Measurements from ENCODE around the gene CDH12. TPM values are rescaled to one million over a fixed set of nuclear protein-coding genes. Genes with fewer than 3 reads are reported as not detected.
"Not testable (repeated sequence)": the region's sequence is repeated elsewhere in the genome, so short reads cannot be mapped to it uniquely, and the experiment has no call there.

CDH12 gene
- total RNA-seq, 1 donor from 2014 or later: 0.38 TPM

- no peak overlapping the region for H3K27ac ChIP-seq
- TF ChIP-seq, protein P1, sequence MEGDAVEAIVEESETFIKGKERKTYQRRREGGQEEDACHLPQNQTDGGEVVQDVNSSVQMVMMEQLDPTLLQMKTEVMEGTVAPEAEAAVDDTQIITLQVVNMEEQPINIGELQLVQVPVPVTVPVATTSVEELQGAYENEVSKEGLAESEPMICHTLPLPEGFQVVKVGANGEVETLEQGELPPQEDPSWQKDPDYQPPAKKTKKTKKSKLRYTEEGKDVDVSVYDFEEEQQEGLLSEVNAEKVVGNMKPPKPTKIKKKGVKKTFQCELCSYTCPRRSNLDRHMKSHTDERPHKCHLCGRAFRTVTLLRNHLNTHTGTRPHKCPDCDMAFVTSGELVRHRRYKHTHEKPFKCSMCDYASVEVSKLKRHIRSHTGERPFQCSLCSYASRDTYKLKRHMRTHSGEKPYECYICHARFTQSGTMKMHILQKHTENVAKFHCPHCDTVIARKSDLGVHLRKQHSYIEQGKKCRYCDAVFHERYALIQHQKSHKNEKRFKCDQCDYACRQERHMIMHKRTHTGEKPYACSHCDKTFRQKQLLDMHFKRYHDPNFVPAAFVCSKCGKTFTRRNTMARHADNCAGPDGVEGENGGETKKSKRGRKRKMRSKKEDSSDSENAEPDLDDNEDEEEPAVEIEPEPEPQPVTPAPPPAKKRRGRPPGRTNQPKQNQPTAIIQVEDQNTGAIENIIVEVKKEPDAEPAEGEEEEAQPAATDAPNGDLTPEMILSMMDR (IDR thresholded peaks at IDR 0.05): no peak
- H3K36me3 ChIP-seq: no peaks in the 10 kb centered on the region
- H3K4me1 ChIP-seq: no peaks in the 10 kb centered on the region
- DNase-seq: no peak
- no peak overlapping the region for H3K4me3 ChIP-seq
- no peak for ATAC-seq
- H3K27me3 ChIP-seq (ENCODE audit: low read depth): no peaks in the 10 kb centered on the region
- H3K9me3 ChIP-seq: no peaks in the 10 kb centered on the region
- intact Hi-C loops (cut with DNase I): no loop called here
Observed at GRCh38 chr5:22892441-22892840, 39.3 kb upstream of the CDH12 start.

GRCh38 chr5:22889720-22890119 is 36.6 kb upstream of the CDH12 start:
- DNase-seq: no peak
- intact Hi-C loops (cut with DNase I): no loop called here
- no peak for ATAC-seq

GRCh38 chr5:22887566-22887965 is 34.4 kb upstream of the CDH12 start:
- H3K4me3 ChIP-seq: no peak overlapping the region
- H3K27ac ChIP-seq: no peak overlapping the region
- intact Hi-C loops (cut with DNase I): no loop called here
- no peaks in the 10 kb centered on the region for H3K4me1 ChIP-seq
- TF ChIP-seq, protein P1 (IDR thresholded peaks at IDR 0.05): no peak
- DNase-seq (no peak), ATAC-seq (no peak)
- no peaks in the 10 kb centered on the region for H3K27me3 ChIP-seq (ENCODE audit: low read depth)
- no peaks in the 10 kb centered on the region for H3K36me3 ChIP-seq
- H3K9me3 ChIP-seq: no peaks in the 10 kb centered on the region

More at GRCh38 chr5:22889720-22890119, 36.6 kb upstream of the CDH12 start:
- TF ChIP-seq, protein P1 (IDR thresholded peaks at IDR 0.05): no peak
- Histone ChIP-seq H3K9me3 (no peaks in the 10 kb centered on the region), H3K4me3 (no peak overlapping the region), H3K36me3 (no peaks in the 10 kb centered on the region), H3K27me3 (ENCODE audit: low read depth) (no peaks in the 10 kb centered on the region), H3K4me1 (no peaks in the 10 kb centered on the region), H3K27ac (no peak overlapping the region)

- DNase-seq; ATAC-seq; H3K27ac ChIP-seq; H3K9me3 ChIP-seq; H3K36me3 ChIP-seq; H3K4me1 ChIP-seq; intact Hi-C loops (cut with DNase I); H3K4me3 ChIP-seq; H3K27me3 ChIP-seq (ENCODE audit: low read depth): not testable (repeated sequence)
Observed at GRCh38 chr5:22858911-22859310, 5.8 kb upstream of the CDH12 start.

DNA sequence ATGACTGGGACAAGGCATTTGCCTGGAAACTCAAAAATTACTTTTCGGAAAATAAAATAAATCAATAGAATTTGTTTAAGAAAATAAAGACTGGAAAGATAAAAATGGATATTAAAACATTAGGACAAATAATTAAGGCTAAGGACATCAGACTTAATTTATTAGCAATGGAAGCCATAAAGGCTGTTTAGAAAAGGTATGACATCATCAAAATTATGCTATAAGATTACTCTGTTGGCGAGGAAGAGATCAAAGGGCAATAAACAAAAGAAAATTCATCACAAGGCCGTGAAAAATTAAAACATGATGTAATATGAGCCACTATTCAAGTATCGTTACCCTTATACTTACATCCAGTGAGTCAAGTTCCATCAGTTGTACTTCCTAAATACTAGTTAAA is 2.7 kb upstream of the CDH12 start:
- intact Hi-C loops (cut with DNase I): no loop called here
- Histone ChIP-seq H3K9me3 (no peaks in the 10 kb centered on the region), H3K4me1 (no peaks in the 10 kb centered on the region), H3K27ac (no peak overlapping the region), H3K4me3 (no peak overlapping the region), H3K27me3 (ENCODE audit: low read depth) (no peaks in the 10 kb centered on the region), H3K36me3 (no peaks in the 10 kb centered on the region)
- ATAC-seq: no peak
- TF ChIP-seq, protein P1 (IDR thresholded peaks at IDR 0.05): no peak
- DNase-seq: no peak

- H3K36me3 ChIP-seq: no peaks in the 10 kb centered on the region
- intact Hi-C loops (cut with DNase I): no loop called here
- H3K27ac ChIP-seq: no peak overlapping the region
- no peaks in the 10 kb centered on the region for H3K9me3 ChIP-seq
- ATAC-seq (no peak), DNase-seq (no peak)
- no peak overlapping the region for H3K4me3 ChIP-seq
- TF ChIP-seq, protein P1 (IDR thresholded peaks at IDR 0.05): no peak
- H3K4me1 ChIP-seq: no peaks in the 10 kb centered on the region
- H3K27me3 ChIP-seq (ENCODE audit: low read depth): no peaks in the 10 kb centered on the region
Observed at GRCh38 chr5:22850981-22851380, 2.2 kb downstream of the CDH12 start.
